HFFc6 (cell line): ENCODE results near the gene FSTL1. TPM values are rescaled to one million over a fixed set of nuclear protein-coding genes. Genes with fewer than 3 reads are reported as not detected.

Experiments
- DNase-seq: peaks from one replicate; pipeline ENCODE4 v3.0.0-alpha.2; 2018
- H3K27ac Mint-ChIP-seq: 2 replicates; pipeline ENCODE4 v1.8.0; 2020; ENCODE audit warnings: mild to moderate bottlenecking, mixed read lengths
- H3K27me3 Mint-ChIP-seq: 2 replicates; pipeline ENCODE4 v1.8.0; 2021; ENCODE audit warnings: mild to moderate bottlenecking, moderate library complexity, mixed read lengths; ENCODE audit not compliant: insufficient read depth
- H3K36me3 Mint-ChIP-seq: 2 replicates; pipeline ENCODE4 v1.8.0; 2021; ENCODE audit warnings: low read depth, mixed read lengths
- H3K4me1 Mint-ChIP-seq: 2 replicates; pipeline ENCODE4 v1.8.0; 2020; ENCODE audit warnings: low read depth, mixed read lengths
- H3K4me3 Mint-ChIP-seq: 2 replicates; pipeline ENCODE4 v1.8.0; 2020; ENCODE audit warnings: mild to moderate bottlenecking, moderate library complexity, mixed read lengths
- H3K9me3 Mint-ChIP-seq: 2 replicates; pipeline ENCODE4 v1.8.0; 2020; ENCODE audit warnings: mild to moderate bottlenecking, mixed read lengths
- CTCF ChIP-seq: fragments of 200-600 bp; sonication (generic); IDR thresholded peaks from 2 replicates; pipeline ENCODE4 v1.5.0; 2021; ENCODE audit warnings: antibody characterized with exemption, mild to moderate bottlenecking
- long read RNA-seq: library from polyadenylated mRNA; unstranded; transcript quantifications from one replicate; pipeline ENCODE4 v2.0.0, GENCODE V29; 2019
- total RNA-seq, 6 experiments: library from RNA; stranded (reverse); fragmentation: NEBNext Ultra II Directional; extraction: Animal tissue kit (Norgen Biotek cat#: 25700); gene quantifications; 2 replicates in 1 of 6; 3 replicates in 5 of 6; pipeline ENCODE4 v1.2.3, GENCODE V29; 2021

The FSTL1 gene
- total RNA-seq = 1,000 to 10,000 TPM; 1,595 to 1,958 (median 1,726) TPM
- long read RNA-seq, full-length matches to known transcripts = 844 of 1,307 reads
- long read RNA-seq, partial matches to known transcripts = 137 of 1,307 reads
- long read RNA-seq, other reads (novel, unspliced or antisense) = 326 of 1,307 reads

GRCh38 chr3:120450600-120451271 is at the start of gene FSTL1:
FSTL1 (minus strand) TSS chr3:120450992; CDS start chr3:120450746, 246 bp downstream.
- Mint-ChIP-seq H3K36me3 (peaks cover 39% of the 10 kb centered on the region), H3K9me3 (peaks cover 3% of the 10 kb centered on the region; the same call in 1 of the 2 replicates), H3K27me3 (peaks cover 8% of the 10 kb centered on the region), H3K4me3 (peak within 1 kb of the TSS; percentile 98), H3K27ac (peak within 1 kb of the TSS; percentile 95), H3K4me1 (peaks cover 45% of the 10 kb centered on the region)
- DNase-seq = no peak
- TF ChIP-seq CTCF = no peak

GRCh38 chr3:120498556-120499346 is 48.0 kb upstream of the FSTL1 start:
- Mint-ChIP-seq H3K9me3 (peaks cover 25% of the 10 kb centered on the region), H3K36me3 (peaks cover 20% of the 10 kb centered on the region), H3K4me3 (peak overlapping the region; percentile 69), H3K27ac (peak overlapping the region; percentile 83), H3K4me1 (peaks cover 54% of the 10 kb centered on the region), H3K27me3 (no peaks in the 10 kb centered on the region; the same call in 1 of the 2 replicates)
- TF ChIP-seq CTCF = no peak
- DNase-seq = peak; percentile 97

GRCh38 chr3:120497818-120498217 is 47.0 kb upstream of the FSTL1 start:
- peak; percentile 16 for DNase-seq
- Mint-ChIP-seq H3K4me1 (peaks cover 54% of the 10 kb centered on the region), H3K36me3 (peaks cover 26% of the 10 kb centered on the region), H3K27ac (peak overlapping the region; percentile 98), H3K9me3 (peaks cover 31% of the 10 kb centered on the region), H3K27me3 (no peaks in the 10 kb centered on the region; the same call in 1 of the 2 replicates), H3K4me3 (peak overlapping the region; percentile 78)
- no peak for TF ChIP-seq CTCF

GRCh38 chr3:120497336-120497735 is 46.5 kb upstream of the FSTL1 start:
- H3K36me3 Mint-ChIP-seq = peaks cover 26% of the 10 kb centered on the region
- peaks cover 31% of the 10 kb centered on the region for H3K9me3 Mint-ChIP-seq
- DNase-seq = peak; percentile 94
- no peak for TF ChIP-seq CTCF
- H3K4me3 Mint-ChIP-seq = peak overlapping the region; percentile 78
- H3K27me3 Mint-ChIP-seq = no peaks in the 10 kb centered on the region; the same call in 1 of the 2 replicates
- peak overlapping the region; percentile 98 for H3K27ac Mint-ChIP-seq
- peaks cover 54% of the 10 kb centered on the region for H3K4me1 Mint-ChIP-seq

- peak; percentile 95 for DNase-seq
- Mint-ChIP-seq H3K9me3 (peaks cover 31% of the 10 kb centered on the region), H3K4me3 (peak overlapping the region; percentile 78), H3K27me3 (no peaks in the 10 kb centered on the region; the same call in 1 of the 2 replicates), H3K36me3 (peaks cover 33% of the 10 kb centered on the region), H3K27ac (peak overlapping the region; percentile 98), H3K4me1 (peaks cover 54% of the 10 kb centered on the region)
- no peak for TF ChIP-seq CTCF
Observed at GRCh38 chr3:120496278-120497002, 45.6 kb upstream of the FSTL1 start.
